Ammon's horn (tissue), 1 donor: ENCODE results near the gene BSDC1.

Source experiments
- DNase-seq: peaks from one replicate; pipeline ENCODE4 v3.0.0-alpha.2; 2016; ENCODE audit warnings: low spot score

BSDC1 gene

GRCh38 chr1:32394890-32395432 lies 720 bp upstream of the BSDC1 start:
- DNase-seq = no peak

GRCh38 chr1:32393832-32394140 lies 455 bp downstream of the BSDC1 start:
- DNase-seq = no peak

- DNase-seq = no peak
Measured at GRCh38 chr1:32393136-32393535, 1.1 kb downstream of the BSDC1 start.

GRCh38 chr1:32392325-32392724 lies 1.9 kb downstream of the BSDC1 start:
- DNase-seq = no peak

- DNase-seq = no peak
Measured at GRCh38 chr1:32390904-32391870, 3.1 kb downstream of the BSDC1 start.

- no peak for DNase-seq
Measured at GRCh38 chr1:32388641-32389040, 5.6 kb downstream of the BSDC1 start.

GRCh38 chr1:32386676-32387392 lies 7.4 kb downstream of the BSDC1 start:
- no peak for DNase-seq

- DNase-seq = no peak
Measured at GRCh38 chr1:32380057-32380456, 14.2 kb downstream of the BSDC1 start.

- no peak for DNase-seq
Measured at GRCh38 chr1:32377541-32378220, 16.6 kb downstream of the BSDC1 start.

- DNase-seq = no peak
Measured at GRCh38 chr1:32376199-32376598, 18.0 kb downstream of the BSDC1 start.

GRCh38 chr1:32373996-32374592 lies 20.1 kb downstream of the BSDC1 start:
- no peak for DNase-seq

- DNase-seq = no peak
Measured at GRCh38 chr1:32372149-32372756, 22.0 kb downstream of the BSDC1 start.

GRCh38 chr1:32367912-32368635 lies 26.2 kb downstream of the BSDC1 start:
- no peak for DNase-seq

GRCh38 chr1:32365445-32365844 lies 28.8 kb downstream of the BSDC1 start:
- DNase-seq = no peak

- DNase-seq = no peak
Measured at GRCh38 chr1:32364836-32365235, 29.4 kb downstream of the BSDC1 start.

- no peak for DNase-seq
Measured at GRCh38 chr1:32363713-32364112, 30.5 kb downstream of the BSDC1 start.

GRCh38 chr1:32362474-32363313 lies 31.5 kb downstream of the BSDC1 start, which contains the start of the genes FAM229A and TSSK3:
Gene FAM229A, minus strand, starts transcription at chr1:32362485. Its CDS starts 394 bp downstream, at chr1:32362091.
Gene TSSK3, plus strand, starts transcription at chr1:32362539. Its CDS starts 163 bp downstream, at chr1:32362702.
- DNase-seq = no peak

- peak; percentile 73 for DNase-seq
Measured at GRCh38 chr1:32361674-32362473, 32.4 kb downstream of the BSDC1 start.

GRCh38 chr1:32361308-32361673 lies 33.0 kb downstream of the BSDC1 start:
- DNase-seq = no peak
